IPS DF 4.7 (cell line): ENCODE results near the gene RHBDD1.

Experiments used
- DNase-seq: peaks from one replicate; pipeline ENCODE4 v3.0.0-alpha.2; 2013; ENCODE audit warnings: low spot score; ENCODE audit errors: extremely low read depth

The RHBDD1 gene

GRCh38 chr2:226915846-226916360 is 80.0 kb downstream of the RHBDD1 start:
- DNase-seq = no peak

DNA sequence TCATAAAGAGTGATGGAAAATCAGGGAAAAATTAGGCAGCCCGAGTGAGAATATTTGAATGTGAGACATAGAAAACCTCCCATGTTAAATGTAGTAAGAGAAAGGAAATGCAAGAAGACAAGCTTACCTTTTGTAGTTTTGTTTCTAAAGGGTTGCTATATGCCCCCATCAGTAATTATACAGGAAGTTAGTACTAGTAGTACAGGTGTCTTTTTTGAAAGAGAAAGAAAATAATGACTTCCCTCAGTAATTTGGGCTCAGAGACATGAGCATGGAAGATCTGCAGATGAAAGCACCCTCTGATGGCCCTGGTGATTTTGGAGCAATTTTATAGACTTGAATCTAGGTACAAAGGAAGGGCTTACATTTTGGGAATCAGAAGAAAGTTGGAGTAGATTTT is 80.8 kb downstream of the RHBDD1 start:
- DNase-seq = no peak

GRCh38 chr2:226932443-226932842 is 96.6 kb downstream of the RHBDD1 start:
- DNase-seq = no peak

- DNase-seq = no peak
These were observed 98.8 kb downstream of the RHBDD1 start for GRCh38 chr2:226934546-226935201.

DNA sequence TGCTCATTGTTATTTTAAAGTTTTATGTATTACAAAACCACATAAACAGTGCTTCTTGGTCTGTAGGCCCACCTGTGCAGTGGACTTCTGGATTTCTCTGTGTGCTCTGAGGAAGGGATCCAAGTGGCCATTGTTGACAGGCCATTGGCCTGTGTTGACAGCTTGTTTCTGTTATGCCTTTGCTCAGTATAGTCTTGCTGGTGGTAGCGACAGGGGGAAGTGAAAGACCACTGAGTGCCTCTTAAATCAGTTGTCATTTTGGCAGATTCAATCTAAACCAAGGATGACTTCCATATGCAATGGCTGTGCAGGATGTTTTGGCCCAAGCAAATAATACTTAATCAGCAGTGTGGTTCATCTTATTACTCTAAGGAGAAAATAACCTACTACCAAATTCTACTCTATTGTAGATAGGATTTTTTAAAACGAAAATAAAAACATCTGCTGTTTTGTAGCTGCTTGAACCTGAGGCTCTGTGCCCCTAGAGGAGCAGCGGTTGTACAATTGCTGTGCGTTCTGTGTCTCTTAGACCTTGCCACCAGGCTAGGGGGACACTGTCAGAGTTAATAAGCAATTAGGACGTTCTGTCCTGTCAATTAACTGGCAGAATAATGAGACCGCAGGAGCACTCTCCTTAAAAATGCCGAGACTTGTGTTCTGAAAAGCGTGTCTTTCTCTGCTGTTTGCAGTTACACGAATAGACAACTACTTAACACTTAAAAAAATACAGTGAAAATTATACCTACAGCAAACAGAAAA is 108.2 kb downstream of the RHBDD1 start:
- no peak for DNase-seq

- no peak for DNase-seq
These were observed 117.4 kb downstream of the RHBDD1 start for GRCh38 chr2:226953206-226953605.

DNA sequence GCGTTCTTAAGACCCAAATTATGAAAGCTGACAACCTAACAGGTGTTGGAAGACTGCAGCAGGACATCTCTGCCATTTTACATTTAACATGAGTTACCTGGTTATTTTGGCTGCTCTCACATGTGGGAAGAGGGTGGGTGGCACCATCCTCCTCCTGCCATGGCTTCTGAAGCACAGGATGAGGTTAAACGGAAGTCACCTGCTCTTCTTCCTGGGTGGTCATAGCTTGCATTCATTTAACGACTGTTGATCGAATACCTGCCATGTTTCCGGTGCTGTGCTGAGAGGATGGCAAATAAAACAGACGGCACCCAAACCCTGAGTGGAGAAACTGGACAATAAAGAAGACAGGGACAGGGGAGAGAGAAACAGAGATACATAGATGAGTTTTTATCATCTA is 118.0 kb downstream of the RHBDD1 start:
- no peak for DNase-seq

DNA sequence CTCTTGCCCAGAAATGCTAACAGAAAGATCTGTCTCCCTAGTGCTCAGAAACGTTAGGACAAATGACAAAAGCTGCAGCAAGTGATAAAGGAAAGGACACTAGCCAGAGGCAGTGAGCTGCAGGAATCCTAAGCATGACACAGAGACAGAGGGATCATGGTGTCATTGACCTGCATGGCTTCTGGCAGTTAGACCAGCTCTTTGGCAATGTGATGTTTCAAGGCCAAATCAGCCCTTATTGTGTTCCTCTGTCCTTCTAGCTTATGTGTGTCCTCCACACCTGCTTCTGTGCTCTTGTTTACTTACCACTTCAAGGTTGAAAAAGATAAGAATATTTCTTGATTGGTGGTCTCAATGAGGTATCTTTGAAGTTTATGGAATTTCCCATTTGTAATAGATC is 120.8 kb downstream of the RHBDD1 start:
- DNase-seq = no peak

GRCh38 chr2:226959418-226959817 is 123.6 kb downstream of the RHBDD1 start:
- DNase-seq = no peak

GRCh38 chr2:226962176-226962773 is 126.4 kb downstream of the RHBDD1 start:
- no peak for DNase-seq

GRCh38 chr2:226963528-226963927 is 127.7 kb downstream of the RHBDD1 start:
- DNase-seq = no peak

GRCh38 chr2:226965376-226965775 is 129.5 kb downstream of the RHBDD1 start:
- no peak for DNase-seq

GRCh38 chr2:226969417-226970080 is 133.7 kb downstream of the RHBDD1 start:
- DNase-seq = no peak

DNA sequence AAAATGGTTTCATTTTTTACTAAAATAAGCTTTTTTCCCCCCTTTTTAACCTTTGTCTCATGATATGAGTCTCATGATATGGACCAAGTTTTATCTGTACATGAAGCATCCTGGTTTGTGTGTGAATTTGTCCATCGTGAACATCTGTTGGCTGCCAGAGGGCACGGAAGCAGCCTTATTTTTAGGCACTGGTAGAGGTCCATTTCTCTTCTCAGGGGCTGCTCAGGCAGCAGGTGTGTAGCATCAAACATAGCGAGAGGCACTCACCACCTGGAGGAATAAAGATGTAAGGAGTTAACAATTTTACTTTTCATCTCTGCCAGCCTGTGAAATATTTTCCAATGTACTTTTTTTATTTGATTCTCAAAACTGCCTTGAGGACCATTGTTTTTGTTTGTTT is 134.5 kb downstream of the RHBDD1 start:
- DNase-seq = no peak

DNA sequence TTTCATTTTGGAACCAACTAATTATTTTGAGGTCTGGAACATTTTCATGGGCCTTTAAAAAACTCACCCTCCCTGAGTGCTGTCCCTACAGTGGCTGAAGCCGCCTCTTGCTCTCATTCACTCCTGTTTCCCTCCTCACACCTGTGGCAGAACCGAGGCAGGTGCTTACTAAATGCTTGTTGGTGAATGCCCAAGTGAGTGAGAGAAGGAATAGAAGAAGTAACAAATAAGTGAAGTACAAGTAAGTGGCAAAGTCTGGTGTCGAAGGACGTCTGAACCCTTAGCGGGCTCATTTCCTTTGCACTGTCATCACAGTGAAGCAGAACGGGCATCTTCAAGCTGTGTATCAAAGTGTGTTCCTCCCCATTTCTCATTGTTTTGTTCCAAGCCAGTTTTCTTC is 135.2 kb downstream of the RHBDD1 start:
- no peak for DNase-seq

GRCh38 chr2:226971770-226972169 is 135.9 kb downstream of the RHBDD1 start:
- DNase-seq = no peak

DNA sequence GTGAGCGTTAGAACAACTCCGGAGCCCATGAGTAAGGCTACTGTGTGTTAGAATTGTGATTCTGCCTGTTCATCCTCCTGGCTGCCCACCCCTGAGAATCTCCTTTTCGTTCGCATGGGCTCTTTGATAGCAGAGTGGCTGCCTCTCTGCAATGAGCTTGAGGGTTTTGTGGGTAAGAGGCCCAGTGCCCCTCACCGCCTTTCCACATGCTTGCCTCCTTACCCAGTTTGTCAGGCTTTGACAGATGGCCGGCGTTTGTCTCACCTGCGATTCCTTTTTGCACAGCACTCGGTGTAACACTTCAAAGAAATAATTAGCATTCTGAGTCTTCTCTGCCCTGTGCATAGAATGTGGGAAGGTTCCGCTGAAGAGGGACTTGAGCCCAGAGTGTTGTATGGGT is 138.0 kb downstream of the RHBDD1 start:
- no peak for DNase-seq

DNA sequence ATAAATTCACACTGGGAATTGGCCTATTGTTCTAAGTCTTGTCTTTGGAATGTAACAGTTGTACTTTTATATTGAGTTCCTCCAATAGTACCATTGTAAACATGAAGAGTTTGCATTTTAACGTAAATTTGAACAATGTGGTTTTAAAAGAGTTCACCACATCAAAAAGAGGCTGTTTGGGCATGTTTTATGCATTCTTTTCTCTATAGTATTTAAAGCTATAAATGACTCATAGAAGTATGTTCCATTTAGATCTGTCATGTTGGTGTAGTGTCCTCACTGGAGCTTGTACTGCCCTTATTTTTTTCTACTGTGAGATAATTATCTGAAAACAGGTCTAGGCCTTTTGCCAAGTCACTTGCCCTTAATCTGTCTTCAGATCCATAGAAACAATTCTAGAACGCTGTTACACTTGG is 141.9 kb downstream of the RHBDD1 start:
- DNase-seq = no peak

- no peak for DNase-seq
These were observed 142.4 kb downstream of the RHBDD1 start for GRCh38 chr2:226978300-226978699.

- no peak for DNase-seq
These were observed 143.2 kb downstream of the RHBDD1 start for GRCh38 chr2:226979004-226979403.

- DNase-seq = no peak
These were observed 146.0 kb downstream of the RHBDD1 start for GRCh38 chr2:226981791-226982326.
